HPDE6-E6E7 (cell line): Measurements from ENCODE around the gene SPOP.
A peak's percentile ranks its signal among the peaks of the same experiment; 100 is the strongest.
"Not testable (repeated sequence)": the region's sequence is repeated elsewhere in the genome, so short reads cannot be mapped to it uniquely, and the experiment has no call there.

Experiments
- DNase-seq: peaks from one replicate; pipeline ENCODE4 v3.0.0; 2011; ENCODE audit warnings: missing footprints; ENCODE audit errors: extremely low spot score

Gene SPOP

GRCh38 chr17:49677933-49678847 is at the start of gene SPOP:
Gene SPOP, minus strand, starts transcription at chr17:49678097. Its CDS starts 55,287 bp downstream, at chr17:49622810.
- DNase-seq: peak; percentile 95

GRCh38 chr17:49727380-49727779 is 49.5 kb upstream of the SPOP start:
- DNase-seq: no peak

- DNase-seq: no peak
Observed at GRCh38 chr17:49725452-49726130, 47.7 kb upstream of the SPOP start.

GRCh38 chr17:49724552-49724951 is 46.7 kb upstream of the SPOP start:
- not testable (repeated sequence) for DNase-seq

- no peak for DNase-seq
Observed at GRCh38 chr17:49723423-49723822, 45.5 kb upstream of the SPOP start.

GRCh38 chr17:49722066-49722465 is 44.2 kb upstream of the SPOP start:
- no peak for DNase-seq

GRCh38 chr17:49717371-49717861 is 39.5 kb upstream of the SPOP start:
- DNase-seq: no peak

GRCh38 chr17:49716668-49717364 is 38.9 kb upstream of the SPOP start:
- DNase-seq: no peak

- no peak for DNase-seq
Observed at GRCh38 chr17:49715717-49716279, 37.9 kb upstream of the SPOP start.

- no peak for DNase-seq
Observed at GRCh38 chr17:49715216-49715615, 37.3 kb upstream of the SPOP start.

- no peak for DNase-seq
Observed at GRCh38 chr17:49708515-49709183, 30.8 kb upstream of the SPOP start.

GRCh38 chr17:49707608-49708514 is 30.0 kb upstream of the SPOP start, which contains the start of gene SLC35B1:
Gene SLC35B1, minus strand, starts transcription at chr17:49707964. Its CDS starts 131 bp downstream, at chr17:49707833.
- DNase-seq: peak; percentile 100

GRCh38 chr17:49707246-49707607 is 29.3 kb upstream of the SPOP start:
- no peak for DNase-seq

- no peak for DNase-seq
Observed at GRCh38 chr17:49705254-49705653, 27.4 kb upstream of the SPOP start.

GRCh38 chr17:49703557-49704277 is 25.8 kb upstream of the SPOP start:
- DNase-seq: peak; percentile 38

GRCh38 chr17:49700960-49701359 is 23.1 kb upstream of the SPOP start:
- no peak for DNase-seq

GRCh38 chr17:49699966-49700575 is 22.2 kb upstream of the SPOP start:
- DNase-seq: no peak

GRCh38 chr17:49698005-49698404 is 20.1 kb upstream of the SPOP start:
- DNase-seq: no peak

GRCh38 chr17:49696233-49696761 is 18.4 kb upstream of the SPOP start:
- DNase-seq: no peak
